Measurements from ENCODE around the gene HNRNPA1. TPM values are rescaled to one million over a fixed set of nuclear protein-coding genes. Genes with fewer than 3 reads are reported as not detected.

HNRNPA1 gene
- total and polyA plus RNA-seq, 9 of the 15 experiments (the other 6 are each of a cell fraction or from before 2014, with no cell fraction given) = 1,166 to 2,703 (median 1,815) TPM

DNA sequence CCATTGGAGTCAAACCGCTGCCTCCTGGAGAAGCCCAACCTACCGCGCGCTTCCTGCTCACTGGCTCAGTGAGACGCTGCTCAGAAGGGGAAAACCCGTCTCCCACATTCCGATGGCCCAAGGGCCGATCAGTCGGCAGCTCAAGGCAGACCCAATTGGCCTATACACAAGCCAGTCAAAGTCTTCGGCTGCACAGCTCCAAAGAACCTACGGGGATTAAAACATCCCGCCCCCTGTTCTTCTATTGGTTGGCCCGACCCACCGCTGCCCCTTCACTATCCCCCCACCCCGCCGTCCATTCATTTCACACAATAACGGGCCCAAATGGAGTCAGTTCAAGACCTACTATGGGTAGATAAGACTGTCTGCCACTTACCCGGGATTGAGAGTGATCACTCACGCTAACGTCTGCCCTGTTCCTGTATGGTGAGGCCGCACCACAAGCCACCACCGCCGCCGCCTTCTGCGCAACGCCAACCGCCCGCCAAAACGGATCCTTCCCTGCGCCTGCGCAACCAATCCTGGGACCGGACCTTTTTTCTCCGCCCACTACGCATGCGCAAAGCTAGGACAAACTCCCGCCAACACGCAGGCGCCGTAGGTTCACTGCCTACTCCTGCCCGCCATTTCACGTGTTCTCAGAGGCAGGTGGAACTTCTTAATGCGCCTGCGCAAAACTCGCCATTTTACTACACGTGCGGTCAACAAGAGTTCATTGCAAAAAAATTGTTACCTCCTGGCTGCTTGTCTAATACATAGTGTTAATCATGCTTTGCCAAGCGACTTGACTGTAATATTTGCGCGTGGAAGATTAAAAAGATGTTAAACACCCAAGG, 676 bp upstream of the HNRNPA1 start, which contains the start of gene CBX5 (continued):
- TF ChIP-seq, protein P1, sequence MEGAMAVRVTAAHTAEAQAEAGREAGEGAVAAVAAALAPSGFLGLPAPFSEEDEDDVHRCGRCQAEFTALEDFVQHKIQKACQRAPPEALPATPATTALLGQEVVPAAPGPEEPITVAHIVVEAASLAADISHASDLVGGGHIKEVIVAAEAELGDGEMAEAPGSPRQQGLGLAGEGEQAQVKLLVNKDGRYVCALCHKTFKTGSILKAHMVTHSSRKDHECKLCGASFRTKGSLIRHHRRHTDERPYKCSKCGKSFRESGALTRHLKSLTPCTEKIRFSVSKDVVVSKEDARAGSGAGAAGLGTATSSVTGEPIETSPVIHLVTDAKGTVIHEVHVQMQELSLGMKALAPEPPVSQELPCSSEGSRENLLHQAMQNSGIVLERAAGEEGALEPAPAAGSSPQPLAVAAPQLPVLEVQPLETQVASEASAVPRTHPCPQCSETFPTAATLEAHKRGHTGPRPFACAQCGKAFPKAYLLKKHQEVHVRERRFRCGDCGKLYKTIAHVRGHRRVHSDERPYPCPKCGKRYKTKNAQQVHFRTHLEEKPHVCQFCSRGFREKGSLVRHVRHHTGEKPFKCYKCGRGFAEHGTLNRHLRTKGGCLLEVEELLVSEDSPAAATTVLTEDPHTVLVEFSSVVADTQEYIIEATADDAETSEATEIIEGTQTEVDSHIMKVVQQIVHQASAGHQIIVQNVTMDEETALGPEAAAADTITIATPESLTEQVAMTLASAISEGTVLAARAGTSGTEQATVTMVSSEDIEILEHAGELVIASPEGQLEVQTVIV (CRISPR knock-in tag; IDR thresholded peaks at IDR 0.05; ENCODE audit: borderline replicate concordance) = no peak
- TF ChIP-seq ZNF3 (CRISPR knock-in tag; IDR thresholded peaks at IDR 0.05) = no peak
- no peak for TF ChIP-seq RBM34 (IDR thresholded peaks at IDR 0.05; ENCODE audit: borderline replicate concordance, insufficient read depth, low read length)
- TF ChIP-seq ZNF212 (CRISPR knock-in tag; IDR thresholded peaks at IDR 0.05) = no peak
- no peak; a peak in 2 of 4 replicates for TF ChIP-seq HDAC1 (IDR thresholded peaks at IDR 0.05)
- 0 out of 2 replicates have a peak, but pooled peaks have one; percentile 53 for TF ChIP-seq SMAD4 (CRISPR knock-in tag; conservative IDR thresholded peaks at IDR 0.05)
- TF ChIP-seq RBM17 (IDR thresholded peaks at IDR 0.05; ENCODE audit: borderline replicate concordance, low read depth, low read length) = no peak
- TF ChIP-seq ZNF124 (CRISPR knock-in tag; IDR thresholded peaks at IDR 0.05) = no peak
- no peak for TF ChIP-seq PCBP2 (IDR thresholded peaks at IDR 0.05; ENCODE audit: low read depth, low read length, poor library complexity, severe bottlenecking)
- peak; percentile 99 for TF ChIP-seq E2F3 (CRISPR knock-in tag; IDR thresholded peaks at IDR 0.05)
- TF ChIP-seq KLF1 (tag; IDR thresholded peaks at IDR 0.05) = no peak
- TF ChIP-seq ZNF785 (CRISPR knock-in tag; IDR thresholded peaks at IDR 0.05) = no peak
- TF ChIP-seq ZNF408 (CRISPR knock-in tag; IDR thresholded peaks at IDR 0.05; ENCODE audit: low read depth) = no peak
- no peak for TF ChIP-seq PRMT5 (CRISPR knock-in tag; IDR thresholded peaks at IDR 0.05)
- TF ChIP-seq ZFX (CRISPR knock-in tag; IDR thresholded peaks at IDR 0.05) = peak; percentile 73
- TF ChIP-seq DNMT1 (IDR thresholded peaks at IDR 0.05) = no peak
- TF ChIP-seq ZBED1 (IDR thresholded peaks at IDR 0.05) = no peak
- no peak for TF ChIP-seq SNIP1 (IDR thresholded peaks at IDR 0.05; ENCODE audit: low read depth)
- no peak for TF ChIP-seq STAG1 (CRISPR knock-in tag; IDR thresholded peaks at IDR 0.05; ENCODE audit: borderline replicate concordance)
- TF ChIP-seq FOXP1 (CRISPR knock-in tag; IDR thresholded peaks at IDR 0.05) = no peak
- no peak for TF ChIP-seq OTX1 (CRISPR knock-in tag; IDR thresholded peaks at IDR 0.05)
- TF ChIP-seq, protein P2, sequence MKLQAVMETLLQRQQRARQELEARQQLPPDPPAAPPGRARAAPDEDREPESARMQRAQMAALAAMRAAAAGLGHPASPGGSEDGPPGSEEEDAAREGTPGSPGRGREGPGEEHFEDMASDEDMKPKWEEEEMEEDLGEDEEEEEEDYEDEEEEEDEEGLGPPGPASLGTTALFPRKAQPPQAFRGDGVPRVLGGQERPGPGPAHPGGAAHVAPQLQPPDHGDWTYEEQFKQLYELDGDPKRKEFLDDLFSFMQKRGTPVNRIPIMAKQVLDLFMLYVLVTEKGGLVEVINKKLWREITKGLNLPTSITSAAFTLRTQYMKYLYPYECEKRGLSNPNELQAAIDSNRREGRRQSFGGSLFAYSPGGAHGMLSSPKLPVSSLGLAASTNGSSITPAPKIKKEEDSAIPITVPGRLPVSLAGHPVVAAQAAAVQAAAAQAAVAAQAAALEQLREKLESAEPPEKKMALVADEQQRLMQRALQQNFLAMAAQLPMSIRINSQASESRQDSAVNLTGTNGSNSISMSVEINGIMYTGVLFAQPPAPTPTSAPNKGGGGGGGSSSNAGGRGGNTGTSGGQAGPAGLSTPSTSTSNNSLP (IDR thresholded peaks at IDR 0.05; ENCODE audit: borderline replicate concordance, low read depth, low read length) = 0 out of 2 replicates have a peak, but pooled peaks have one; percentile 22
- no peak for TF ChIP-seq ZFP1 (CRISPR knock-in tag; IDR thresholded peaks at IDR 0.05)
- no peak for TF ChIP-seq ZFP30 (CRISPR knock-in tag; IDR thresholded peaks at IDR 0.05; ENCODE audit: borderline replicate concordance)
- TF ChIP-seq CBX3 (IDR thresholded peaks at IDR 0.05; ENCODE audit: borderline replicate concordance in 1 of 2, low read length in 2 of 2) = no peak; a peak in 1 of 3 replicates
- TF ChIP-seq ZNF384 (IDR thresholded peaks at IDR 0.05; ENCODE audit: low read depth, low read length) = no peak
- TF ChIP-seq POLR2AphosphoS2 (IDR thresholded peaks at IDR 0.05; ENCODE audit: low read length) = peak; percentile 86

Data from K562 (cell line).